ENCODE results near the gene NPLOC4.

NPLOC4 gene

GRCh38 chr17:81551458-81552243 is 85.3 kb downstream of the NPLOC4 start:
- Histone ChIP-seq H3K4me1 (ENCODE audit: control insufficient read depth, insufficient read depth, low read length) (peaks cover 33% of the 10 kb centered on the region), H3K36me3 (ENCODE audit: control insufficient read depth, insufficient read depth, low read length, severe bottlenecking) (peaks cover 39% of the 10 kb centered on the region), H3K9ac (ENCODE audit: low read length) (peak overlapping the region; percentile 92), H3K27me3 (replicated peaks; ENCODE audit: control insufficient read depth, insufficient read depth, low read length) (no peaks in the 10 kb centered on the region), H3K9me3 (ENCODE audit: control insufficient read depth, low read length) (no peaks in the 10 kb centered on the region), H3K4me3 (ENCODE audit: low read length) (peak overlapping the region; percentile 93)
- peak; percentile 40 for DNase-seq (ENCODE audit: low read depth)

GRCh38 chr17:81550830-81551457 is 86.0 kb downstream of the NPLOC4 start:
- Histone ChIP-seq H3K9me3 (ENCODE audit: control insufficient read depth, low read length) (no peaks in the 10 kb centered on the region), H3K36me3 (ENCODE audit: control insufficient read depth, insufficient read depth, low read length, severe bottlenecking) (peaks cover 40% of the 10 kb centered on the region), H3K27me3 (replicated peaks; ENCODE audit: control insufficient read depth, insufficient read depth, low read length) (no peaks in the 10 kb centered on the region), H3K4me3 (ENCODE audit: low read length) (peak overlapping the region; percentile 93), H3K9ac (ENCODE audit: low read length) (peak overlapping the region; percentile 92), H3K4me1 (ENCODE audit: control insufficient read depth, insufficient read depth, low read length) (peaks cover 26% of the 10 kb centered on the region)
- DNase-seq (ENCODE audit: low read depth): no peak

GRCh38 chr17:81550285-81550684 is 86.6 kb downstream of the NPLOC4 start:
- no peak overlapping the region for H3K4me3 ChIP-seq (ENCODE audit: low read length)
- DNase-seq (ENCODE audit: low read depth): no peak
- no peaks in the 10 kb centered on the region for H3K9me3 ChIP-seq (ENCODE audit: control insufficient read depth, low read length)
- H3K27me3 ChIP-seq (replicated peaks; ENCODE audit: control insufficient read depth, insufficient read depth, low read length): no peaks in the 10 kb centered on the region
- peaks cover 23% of the 10 kb centered on the region for H3K4me1 ChIP-seq (ENCODE audit: control insufficient read depth, insufficient read depth, low read length)
- H3K9ac ChIP-seq (ENCODE audit: low read length): no peak overlapping the region
- peaks cover 47% of the 10 kb centered on the region for H3K36me3 ChIP-seq (ENCODE audit: control insufficient read depth, insufficient read depth, low read length, severe bottlenecking)

GRCh38 chr17:81549826-81550225 is 87.1 kb downstream of the NPLOC4 start:
- Histone ChIP-seq H3K9me3 (ENCODE audit: control insufficient read depth, low read length) (no peaks in the 10 kb centered on the region), H3K4me1 (ENCODE audit: control insufficient read depth, insufficient read depth, low read length) (peaks cover 23% of the 10 kb centered on the region), H3K36me3 (ENCODE audit: control insufficient read depth, insufficient read depth, low read length, severe bottlenecking) (peaks cover 51% of the 10 kb centered on the region), H3K9ac (ENCODE audit: low read length) (no peak overlapping the region), H3K4me3 (ENCODE audit: low read length) (no peak overlapping the region), H3K27me3 (replicated peaks; ENCODE audit: control insufficient read depth, insufficient read depth, low read length) (no peaks in the 10 kb centered on the region)
- no peak for DNase-seq (ENCODE audit: low read depth)

- Histone ChIP-seq H3K4me1 (ENCODE audit: control insufficient read depth, insufficient read depth, low read length) (peaks cover 21% of the 10 kb centered on the region), H3K27me3 (replicated peaks; ENCODE audit: control insufficient read depth, insufficient read depth, low read length) (no peaks in the 10 kb centered on the region), H3K4me3 (ENCODE audit: low read length) (no peak overlapping the region), H3K9ac (ENCODE audit: low read length) (no peak overlapping the region), H3K9me3 (ENCODE audit: control insufficient read depth, low read length) (no peaks in the 10 kb centered on the region), H3K36me3 (ENCODE audit: control insufficient read depth, insufficient read depth, low read length, severe bottlenecking) (peaks cover 57% of the 10 kb centered on the region)
- DNase-seq (ENCODE audit: low read depth): no peak
These were observed 87.8 kb downstream of the NPLOC4 start for GRCh38 chr17:81549031-81549557.

- peaks cover 71% of the 10 kb centered on the region for H3K36me3 ChIP-seq (ENCODE audit: control insufficient read depth, insufficient read depth, low read length, severe bottlenecking)
These were observed 89.3 kb downstream of the NPLOC4 start for GRCh38 chr17:81547614-81547982.

GRCh38 chr17:81546906-81547613 is 89.9 kb downstream of the NPLOC4 start:
- Histone ChIP-seq H3K9me3 (ENCODE audit: control insufficient read depth, low read length) (no peaks in the 10 kb centered on the region), H3K4me1 (ENCODE audit: control insufficient read depth, insufficient read depth, low read length) (peaks cover 7% of the 10 kb centered on the region), H3K27me3 (replicated peaks; ENCODE audit: control insufficient read depth, insufficient read depth, low read length) (no peaks in the 10 kb centered on the region), H3K36me3 (ENCODE audit: control insufficient read depth, insufficient read depth, low read length, severe bottlenecking) (peaks cover 74% of the 10 kb centered on the region), H3K9ac (ENCODE audit: low read length) (no peak overlapping the region), H3K4me3 (ENCODE audit: low read length) (no peak overlapping the region)
- no peak for DNase-seq (ENCODE audit: low read depth)

More at GRCh38 chr17:81547614-81547982, 89.3 kb downstream of the NPLOC4 start:
- Histone ChIP-seq H3K27me3 (replicated peaks; ENCODE audit: control insufficient read depth, insufficient read depth, low read length) (no peaks in the 10 kb centered on the region), H3K4me3 (ENCODE audit: low read length) (no peak overlapping the region), H3K9ac (ENCODE audit: low read length) (no peak overlapping the region), H3K9me3 (ENCODE audit: control insufficient read depth, low read length) (no peaks in the 10 kb centered on the region), H3K4me1 (ENCODE audit: control insufficient read depth, insufficient read depth, low read length) (peaks cover 7% of the 10 kb centered on the region)
- DNase-seq (ENCODE audit: low read depth): no peak

GRCh38 chr17:81545160-81545949 is 91.6 kb downstream of the NPLOC4 start:
- no peaks in the 10 kb centered on the region for H3K9me3 ChIP-seq (ENCODE audit: control insufficient read depth, low read length)
- no peak for DNase-seq (ENCODE audit: low read depth)
- H3K27me3 ChIP-seq (replicated peaks; ENCODE audit: control insufficient read depth, insufficient read depth, low read length): no peaks in the 10 kb centered on the region
- H3K9ac ChIP-seq (ENCODE audit: low read length): no peak overlapping the region
- H3K36me3 ChIP-seq (ENCODE audit: control insufficient read depth, insufficient read depth, low read length, severe bottlenecking): peaks cover 78% of the 10 kb centered on the region
- H3K4me1 ChIP-seq (ENCODE audit: control insufficient read depth, insufficient read depth, low read length): no peaks in the 10 kb centered on the region
- no peak overlapping the region for H3K4me3 ChIP-seq (ENCODE audit: low read length)

- Histone ChIP-seq H3K9me3 (ENCODE audit: control insufficient read depth, low read length) (no peaks in the 10 kb centered on the region), H3K36me3 (ENCODE audit: control insufficient read depth, insufficient read depth, low read length, severe bottlenecking) (peaks cover 72% of the 10 kb centered on the region), H3K4me1 (ENCODE audit: control insufficient read depth, insufficient read depth, low read length) (no peaks in the 10 kb centered on the region), H3K27me3 (replicated peaks; ENCODE audit: control insufficient read depth, insufficient read depth, low read length) (no peaks in the 10 kb centered on the region), H3K9ac (ENCODE audit: low read length) (no peak overlapping the region), H3K4me3 (ENCODE audit: low read length) (no peak overlapping the region)
- no peak for DNase-seq (ENCODE audit: low read depth)
These were observed 92.5 kb downstream of the NPLOC4 start for GRCh38 chr17:81544281-81544974.

GRCh38 chr17:81543756-81544155 is 93.2 kb downstream of the NPLOC4 start:
- Histone ChIP-seq H3K9ac (ENCODE audit: low read length) (no peak overlapping the region), H3K4me1 (ENCODE audit: control insufficient read depth, insufficient read depth, low read length) (no peaks in the 10 kb centered on the region), H3K9me3 (ENCODE audit: control insufficient read depth, low read length) (no peaks in the 10 kb centered on the region), H3K36me3 (ENCODE audit: control insufficient read depth, insufficient read depth, low read length, severe bottlenecking) (peaks cover 67% of the 10 kb centered on the region), H3K4me3 (ENCODE audit: low read length) (no peak overlapping the region), H3K27me3 (replicated peaks; ENCODE audit: control insufficient read depth, insufficient read depth, low read length) (no peaks in the 10 kb centered on the region)
- no peak for DNase-seq (ENCODE audit: low read depth)

Data from adipocyte (in vitro differentiated cells).